Measurements from ENCODE around the gene OTOS.

OTOS gene

GRCh38 chr2:240140511-240140910, at the start of gene OTOS:
Gene OTOS (minus strand): TSS chr2:240140658. CDS start chr2:240140326, 332 bp downstream.
- DNase-seq = no peak

DNA sequence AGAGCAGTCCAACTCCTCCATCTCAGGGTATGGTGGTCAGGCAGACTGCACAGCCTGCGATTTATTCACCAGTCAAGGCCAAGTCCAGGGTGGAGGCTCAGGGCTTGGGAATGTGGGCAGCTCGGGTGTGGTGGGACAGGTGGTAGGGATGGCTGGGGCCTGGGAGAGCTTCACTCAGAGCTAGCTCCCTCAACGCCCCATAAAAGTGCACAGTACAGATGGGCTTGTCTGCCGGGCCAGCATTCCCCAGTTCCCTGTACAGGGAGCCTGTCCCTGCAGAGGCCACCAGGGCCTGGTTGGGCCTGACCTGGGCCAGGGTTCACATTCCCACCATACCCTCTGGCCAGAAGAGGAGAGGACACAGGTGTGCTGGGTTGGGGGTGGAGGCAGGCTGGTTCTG, 49.2 kb upstream of the OTOS start:
- no peak for DNase-seq

DNA sequence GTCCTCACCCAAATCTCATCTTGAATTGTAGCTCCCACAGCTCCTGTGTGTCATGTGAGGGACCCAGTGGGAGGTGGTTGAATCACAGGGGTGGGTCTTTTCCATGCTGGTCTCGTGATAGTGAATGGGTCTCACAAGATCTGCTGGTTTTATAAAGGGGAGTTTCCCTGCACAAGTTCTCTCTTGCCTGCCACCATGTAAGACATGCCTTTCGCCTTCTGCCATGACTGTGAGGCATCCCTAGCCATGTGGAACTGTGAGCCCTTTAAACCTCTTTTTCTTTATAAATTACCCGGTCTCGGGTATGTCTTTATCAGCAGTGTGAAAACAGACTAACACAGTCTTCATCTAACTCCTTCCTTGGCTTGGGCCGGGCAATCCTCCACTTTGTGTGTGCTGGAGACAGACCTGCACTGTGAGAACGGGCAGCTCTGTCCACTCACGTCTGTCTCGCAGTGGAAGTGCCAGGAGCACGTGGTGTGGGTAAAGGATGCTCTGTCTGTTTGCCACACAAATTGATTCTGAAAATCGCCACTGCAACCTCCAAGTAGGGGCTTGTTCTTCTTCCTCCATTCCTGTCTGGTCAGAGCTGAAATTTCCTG, 47.6 kb upstream of the OTOS start:
- DNase-seq = no peak

DNA sequence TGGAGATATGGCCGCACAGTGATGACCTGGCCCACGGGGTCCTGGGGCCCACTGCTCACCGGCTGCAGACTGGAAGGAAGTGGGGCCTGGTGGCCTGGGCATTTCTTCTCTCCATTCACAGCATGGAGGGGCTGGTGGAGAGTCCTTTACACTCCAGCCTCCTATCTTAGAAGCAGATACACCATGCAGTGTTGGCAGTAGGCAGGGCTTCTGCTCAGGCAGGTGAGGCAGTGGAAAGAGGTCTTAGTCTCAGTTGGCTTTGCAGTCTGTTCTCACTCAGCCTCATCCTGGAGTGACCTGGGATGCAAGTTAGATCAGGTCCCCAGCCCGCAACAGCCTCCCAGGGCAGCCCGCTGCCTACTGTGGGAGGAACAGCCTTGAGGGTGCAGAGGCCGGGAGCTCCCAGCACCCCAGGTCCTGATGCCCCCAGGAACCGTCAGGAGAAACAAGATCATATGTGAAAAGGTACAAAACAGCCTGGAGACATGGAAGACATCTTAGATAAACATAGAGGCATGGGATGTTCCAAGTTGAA, 45.8 kb upstream of the OTOS start:
- DNase-seq = no peak

GRCh38 chr2:240184656-240185055, 44.2 kb upstream of the OTOS start:
- no peak for DNase-seq

DNA sequence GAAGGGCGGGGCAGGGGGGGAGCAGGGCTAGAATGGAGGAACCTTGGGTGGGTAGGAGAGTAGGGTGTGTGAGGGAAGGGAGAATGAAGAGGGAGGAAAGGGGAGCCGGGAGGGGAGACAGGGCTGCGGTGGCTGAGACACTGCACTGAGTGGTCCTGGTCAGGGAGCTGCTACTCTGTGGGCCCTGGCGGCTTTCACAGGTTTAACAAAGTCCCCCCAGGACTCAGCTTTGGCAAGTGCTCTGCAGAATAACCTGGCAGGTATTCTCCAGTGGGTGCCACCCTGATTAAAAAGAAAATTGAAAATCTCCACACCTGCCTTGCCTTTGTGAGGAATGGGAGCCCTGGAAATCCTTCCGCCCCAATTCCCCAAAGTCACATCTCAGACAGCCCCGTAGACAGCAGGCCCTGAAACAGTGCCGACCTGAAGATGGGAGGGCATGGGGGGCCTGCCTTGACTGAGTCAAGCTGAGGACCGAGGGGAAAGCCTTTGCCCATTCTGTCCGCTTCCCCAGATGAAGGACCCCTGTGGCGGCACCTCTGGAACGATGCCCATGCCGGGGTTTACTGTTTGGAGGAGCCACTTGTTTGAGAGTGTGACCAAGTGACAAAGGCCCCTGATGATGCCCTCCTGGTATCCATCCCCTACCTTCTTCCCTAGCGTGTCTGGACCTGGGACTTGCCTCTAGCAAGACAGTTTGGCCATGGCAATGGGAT, 43.6 kb upstream of the OTOS start:
- DNase-seq = no peak

DNA sequence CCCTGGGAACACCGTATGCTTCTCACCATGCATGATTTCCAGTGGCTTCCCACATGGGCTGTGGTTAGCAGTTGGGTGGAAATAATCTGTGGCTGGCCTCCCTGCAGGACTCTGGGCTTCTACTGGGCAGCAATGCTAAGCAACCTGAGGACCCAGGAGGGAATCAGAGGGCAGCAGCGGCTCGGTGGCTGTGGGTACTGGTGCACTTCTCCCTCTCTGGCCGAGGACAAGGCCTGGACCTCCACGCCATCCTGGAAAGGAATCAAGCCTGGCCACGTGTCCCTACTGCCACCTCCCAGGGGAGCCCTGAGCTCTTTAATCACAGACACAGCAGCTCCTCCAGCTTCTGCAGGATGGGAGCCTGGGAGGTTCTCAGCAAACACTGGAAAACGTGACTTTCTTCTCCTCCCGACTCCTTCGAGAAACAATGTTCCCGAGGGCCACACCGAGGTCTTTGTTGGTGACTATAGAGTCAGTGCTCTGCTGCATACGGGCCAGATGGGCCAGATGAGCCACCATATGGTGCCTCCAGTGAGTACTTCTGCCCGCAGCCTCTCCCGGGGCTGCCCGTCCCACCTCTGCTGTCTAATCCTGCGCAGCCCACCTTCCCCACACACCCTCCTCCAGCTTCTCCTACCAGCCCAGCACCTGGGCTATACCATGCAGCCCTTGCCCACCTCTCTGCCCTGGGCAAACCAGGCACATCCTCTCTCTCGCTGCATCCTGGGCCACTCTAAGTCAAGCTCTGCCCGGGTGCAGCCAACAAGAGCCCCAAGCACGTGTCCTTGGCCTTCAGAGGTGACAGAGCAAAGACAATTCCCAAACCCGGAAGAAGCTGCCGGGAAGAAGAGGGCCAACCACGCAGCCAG, 42.8 kb upstream of the OTOS start:
- peak; percentile 80 to 93 for DNase-seq

- DNase-seq = no peak
These were observed 42.0 kb upstream of the OTOS start for GRCh38 chr2:240182476-240182875.

- peak; percentile 41 to 63 for DNase-seq
These were observed 41.5 kb upstream of the OTOS start for GRCh38 chr2:240182001-240182400.

DNA sequence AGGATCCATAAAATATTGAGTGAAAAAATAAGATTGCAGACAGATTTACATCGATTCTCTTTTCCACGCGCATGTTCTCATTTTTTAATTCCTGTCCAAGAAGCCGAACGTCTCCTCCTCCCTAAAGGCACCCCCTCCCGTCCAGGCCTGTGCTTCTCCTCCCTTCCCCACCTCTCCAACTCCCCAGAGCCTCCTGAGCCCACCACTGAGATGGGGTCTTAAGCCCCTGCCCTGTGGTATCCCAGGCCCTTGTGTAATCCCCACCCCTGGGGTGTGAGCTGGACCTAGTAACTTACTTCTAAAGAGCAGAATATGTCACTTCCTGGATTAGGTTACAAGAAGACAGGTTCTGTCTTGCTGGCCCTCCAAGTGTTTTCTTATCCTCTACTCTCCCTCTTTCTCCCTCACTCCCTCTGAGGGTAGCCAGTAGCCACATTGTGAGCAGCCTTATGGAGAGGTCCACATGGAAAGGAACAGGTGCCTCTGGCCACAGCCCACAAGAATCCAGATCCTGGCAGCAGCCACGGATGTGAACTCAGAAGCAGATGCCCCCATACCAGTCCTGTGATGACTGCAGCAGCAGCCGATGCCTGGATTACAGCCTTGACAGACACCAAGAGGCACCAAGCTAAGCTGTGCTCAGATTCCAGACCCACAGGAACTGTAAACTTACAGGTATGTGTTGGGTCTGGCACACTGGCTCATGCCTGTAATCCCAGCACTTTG, 39.6 kb upstream of the OTOS start:
- DNase-seq = peak in 1 of 2 experiments; percentile 50

GRCh38 chr2:240179186-240179815, 38.8 kb upstream of the OTOS start:
- peak in 1 of 2 experiments; percentile 7 for DNase-seq

DNA sequence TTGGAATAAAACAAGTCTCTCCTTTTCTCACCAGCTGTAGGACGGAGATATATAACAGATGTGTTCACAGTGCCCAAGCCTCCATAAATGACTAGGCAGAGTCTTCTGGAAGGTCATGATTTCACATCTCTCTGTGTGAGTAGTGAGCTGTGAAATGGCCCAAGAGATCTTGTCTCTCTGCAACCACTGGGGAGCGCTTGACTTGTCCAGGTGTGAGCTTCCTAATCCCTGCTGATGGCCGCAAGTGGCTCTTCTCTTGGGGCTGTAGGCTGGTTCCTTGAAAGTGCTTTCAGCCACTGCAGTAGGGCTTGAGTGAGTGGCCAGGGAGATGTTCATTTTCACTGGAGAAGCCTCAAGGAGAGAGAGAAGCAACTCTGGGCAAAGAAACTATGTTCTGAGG, 38.1 kb upstream of the OTOS start:
- DNase-seq = peak; percentile 78 to 93

GRCh38 chr2:240174496-240174895, 34.0 kb upstream of the OTOS start:
- DNase-seq = no peak

- DNase-seq = no peak
These were observed 31.8 kb upstream of the OTOS start for GRCh38 chr2:240172071-240172895.

DNA sequence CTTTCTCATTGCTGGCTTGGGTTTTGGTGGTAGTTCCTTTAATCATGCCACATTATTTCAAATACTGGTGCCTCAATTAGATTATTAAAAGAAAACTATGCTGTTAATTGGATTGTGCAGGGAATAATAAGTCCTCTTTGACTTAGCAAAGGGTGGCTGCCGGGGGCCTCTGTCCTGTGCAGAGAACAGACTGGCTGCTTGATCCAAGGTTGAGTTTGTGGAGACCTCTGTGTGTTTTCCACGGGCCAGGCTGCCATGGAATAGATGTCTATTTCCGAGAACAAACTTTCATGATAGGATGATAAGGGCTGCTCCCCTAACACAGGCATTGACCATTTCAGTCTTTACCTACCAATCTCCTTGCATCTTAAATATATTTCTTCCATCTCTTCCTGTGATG, 30.4 kb upstream of the OTOS start:
- no peak for DNase-seq

- no peak for DNase-seq
These were observed 29.9 kb upstream of the OTOS start for GRCh38 chr2:240170354-240170735.

GRCh38 chr2:240169486-240170353, 29.3 kb upstream of the OTOS start:
- DNase-seq = no peak

DNA sequence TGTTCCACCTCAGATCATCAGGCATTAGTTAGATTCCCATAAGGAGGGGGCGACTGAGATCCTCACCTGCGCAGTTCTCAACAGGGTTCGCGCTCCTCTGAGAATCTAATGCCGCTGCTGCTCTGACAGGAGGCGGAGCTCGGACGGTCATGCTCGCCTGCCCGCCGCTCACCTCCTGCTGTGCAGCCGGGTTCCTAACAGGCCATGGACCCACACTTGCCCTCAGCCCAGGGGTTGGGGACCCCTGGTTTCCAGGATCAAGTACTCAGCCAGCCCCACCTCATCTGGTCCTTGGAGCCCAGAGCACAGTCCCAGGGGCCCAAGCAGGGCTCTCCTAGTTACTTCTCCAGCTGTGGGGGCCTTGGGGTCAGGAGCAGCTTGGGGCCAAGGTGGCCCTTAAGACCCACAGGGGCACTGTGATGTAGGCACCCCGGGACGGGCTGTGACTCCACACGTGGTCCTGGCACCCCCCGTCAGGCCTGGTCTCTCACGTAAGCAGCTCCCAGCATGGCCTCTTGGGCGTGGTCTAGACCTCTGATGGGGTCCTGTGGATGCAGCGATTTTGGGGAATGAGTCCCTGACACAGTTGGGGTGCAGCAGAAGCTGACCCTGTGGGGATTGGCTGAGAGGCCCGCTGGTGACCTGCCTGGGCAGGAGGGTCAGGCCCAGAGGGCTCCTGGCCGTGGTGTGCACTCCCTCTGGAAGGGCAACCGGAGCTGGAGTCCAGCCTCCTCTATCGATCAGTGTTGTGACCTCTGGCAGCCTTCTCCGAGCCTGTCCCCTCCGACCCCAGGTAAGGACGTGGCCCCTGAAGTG, 28.3 kb upstream of the OTOS start:
- no peak for DNase-seq

DNA sequence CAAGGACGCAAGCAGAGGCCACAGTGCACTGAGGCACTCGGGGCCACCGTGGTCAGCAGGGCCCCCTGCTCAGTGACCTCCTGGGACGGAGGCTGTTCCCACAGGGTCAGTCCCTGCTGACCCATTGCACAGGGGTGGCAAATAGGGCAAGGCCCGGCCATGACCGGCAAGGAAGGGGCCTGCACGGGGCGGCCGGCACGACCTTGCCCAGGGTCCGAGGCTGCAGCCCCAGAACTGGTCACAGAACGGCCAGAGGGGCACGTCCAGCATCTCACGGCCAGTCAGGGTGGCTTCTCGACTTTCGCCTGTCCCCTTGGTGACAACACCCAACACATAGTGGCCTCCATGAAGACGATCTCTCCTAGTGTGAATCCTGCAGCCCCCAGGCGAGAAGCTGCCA, 27.6 kb upstream of the OTOS start:
- no peak for DNase-seq

DNA sequence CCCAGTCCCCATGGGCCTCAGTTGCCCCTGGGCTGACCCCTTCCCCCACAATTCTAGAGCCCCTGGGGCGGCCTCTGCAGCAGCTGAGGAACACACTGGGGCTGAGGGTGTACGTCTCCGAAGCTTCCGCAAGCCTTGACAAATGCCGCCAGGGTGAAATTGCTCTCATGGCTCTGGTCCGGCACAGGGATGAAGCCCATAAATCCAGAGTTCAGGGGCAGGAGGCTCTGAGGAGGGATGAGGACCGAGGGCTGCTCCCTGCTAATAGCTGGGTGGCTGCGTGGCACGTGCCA, 27.1 kb upstream of the OTOS start:
- no peak for DNase-seq

Measured in NCI-H524 (cell line).